ENCODE data around the gene SPATA3. TPM values are rescaled to one million over a fixed set of nuclear protein-coding genes. Genes with fewer than 3 reads are reported as not detected.

SPATA3 gene
- polyA plus RNA-seq, 1 experiment = not detected

DNA sequence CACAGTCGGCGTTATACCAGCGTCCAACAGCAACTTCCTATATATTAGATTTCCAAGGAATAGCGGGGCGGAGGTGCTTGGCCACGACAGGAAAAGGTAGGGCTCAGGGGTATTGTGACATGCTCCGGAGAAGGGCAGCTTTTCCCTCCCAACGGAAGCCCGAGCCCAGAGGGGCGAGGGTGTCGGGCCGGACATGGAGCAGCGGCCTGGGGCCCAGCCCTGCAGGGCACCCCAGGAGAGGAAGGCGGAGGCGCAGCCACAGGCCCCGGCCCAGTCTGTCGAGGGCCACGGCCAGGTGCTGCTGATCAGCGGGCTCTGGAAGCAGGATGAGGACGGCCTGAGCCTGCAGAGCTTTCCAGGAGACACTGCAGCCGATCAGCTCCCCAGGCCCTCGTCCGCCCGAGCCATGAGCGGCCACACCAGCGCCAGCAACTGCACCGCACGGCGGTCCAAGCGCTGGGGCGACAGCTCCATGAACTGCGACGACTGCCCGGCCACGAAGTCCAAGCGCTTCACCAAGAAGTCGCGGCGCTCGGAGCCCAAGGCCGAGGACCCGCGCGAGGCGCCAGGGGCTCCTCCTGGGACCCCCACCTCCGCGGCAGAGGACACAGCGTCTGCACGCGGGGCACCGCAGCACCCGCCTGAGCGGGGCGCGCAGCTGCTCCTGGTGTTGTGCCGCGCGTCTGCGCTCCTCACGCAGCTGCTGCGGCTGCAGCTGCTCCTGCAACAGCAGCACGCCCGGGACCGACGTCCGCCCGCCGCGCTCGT, 5.6 kb upstream of the SPATA3 start:
- Histone ChIP-seq H3K27ac (ENCODE audit: low read depth, low read length) (no peak overlapping the region), H3K9me3 (ENCODE audit: control insufficient read depth, insufficient read depth, low read length) (peaks cover 5% of the 10 kb centered on the region; the same call in 1 of the 2 replicates), H3K27me3 (ENCODE audit: control insufficient read depth, insufficient read depth, low read length) (peaks cover 30% of the 10 kb centered on the region), H3K4me3 (ENCODE audit: low read depth, low read length) (no peak overlapping the region)
- POLR2A ChIA-PET = no interaction called here
- CTCF ChIA-PET = interaction anchor here (4.1 kb wide), 1 partner anchor 166 kb away, joined by 103 read pairs; no protein-coding TSS in a partner anchor
- TF ChIP-seq, protein P1, sequence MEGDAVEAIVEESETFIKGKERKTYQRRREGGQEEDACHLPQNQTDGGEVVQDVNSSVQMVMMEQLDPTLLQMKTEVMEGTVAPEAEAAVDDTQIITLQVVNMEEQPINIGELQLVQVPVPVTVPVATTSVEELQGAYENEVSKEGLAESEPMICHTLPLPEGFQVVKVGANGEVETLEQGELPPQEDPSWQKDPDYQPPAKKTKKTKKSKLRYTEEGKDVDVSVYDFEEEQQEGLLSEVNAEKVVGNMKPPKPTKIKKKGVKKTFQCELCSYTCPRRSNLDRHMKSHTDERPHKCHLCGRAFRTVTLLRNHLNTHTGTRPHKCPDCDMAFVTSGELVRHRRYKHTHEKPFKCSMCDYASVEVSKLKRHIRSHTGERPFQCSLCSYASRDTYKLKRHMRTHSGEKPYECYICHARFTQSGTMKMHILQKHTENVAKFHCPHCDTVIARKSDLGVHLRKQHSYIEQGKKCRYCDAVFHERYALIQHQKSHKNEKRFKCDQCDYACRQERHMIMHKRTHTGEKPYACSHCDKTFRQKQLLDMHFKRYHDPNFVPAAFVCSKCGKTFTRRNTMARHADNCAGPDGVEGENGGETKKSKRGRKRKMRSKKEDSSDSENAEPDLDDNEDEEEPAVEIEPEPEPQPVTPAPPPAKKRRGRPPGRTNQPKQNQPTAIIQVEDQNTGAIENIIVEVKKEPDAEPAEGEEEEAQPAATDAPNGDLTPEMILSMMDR (IDR thresholded peaks at IDR 0.05; ENCODE audit: low read depth, low read length) = no peak
- no peak for DNase-seq (ENCODE audit: low read depth, low spot score)

DNA sequence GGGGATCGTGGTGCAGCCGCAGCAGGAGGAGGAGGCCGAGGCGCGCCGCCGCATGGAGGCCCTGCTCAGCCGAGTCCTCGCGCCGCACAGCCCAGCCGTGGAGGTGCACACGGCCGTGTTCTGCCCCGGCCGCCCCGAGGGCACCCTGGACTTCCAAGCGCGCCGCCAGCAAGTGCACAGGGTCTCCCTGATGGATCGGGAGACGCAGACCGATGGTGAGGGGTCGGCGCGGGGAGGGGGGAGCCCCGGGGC, 5.1 kb upstream of the SPATA3 start:
- ChIA-PET CTCF (no interaction called here), POLR2A (no interaction called here)
- H3K9me3 ChIP-seq (ENCODE audit: control insufficient read depth, insufficient read depth, low read length) = peaks cover 5% of the 10 kb centered on the region; the same call in 1 of the 2 replicates

DNA sequence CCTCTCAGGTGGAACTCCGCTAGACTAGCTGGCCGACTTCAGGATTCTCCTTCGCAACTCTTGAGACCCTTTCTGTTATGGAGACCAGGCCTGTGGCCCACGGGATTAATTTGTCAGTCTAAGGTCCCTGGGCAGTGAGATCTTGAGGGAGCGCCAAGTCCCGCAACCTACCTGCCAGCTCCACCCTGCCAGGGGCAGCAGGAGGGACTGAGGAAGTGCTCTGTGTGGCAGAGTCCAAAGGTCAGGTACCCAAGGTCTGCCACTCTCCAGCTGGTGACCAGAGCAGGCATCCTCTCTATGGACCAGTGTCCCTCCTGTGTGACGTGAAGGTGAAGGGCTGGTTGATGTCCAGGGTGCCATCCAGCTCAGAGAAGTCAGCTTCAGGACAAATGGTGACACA, 4.3 kb upstream of the SPATA3 start:
- ChIA-PET CTCF (no interaction called here), POLR2A (no interaction called here)
- no peak overlapping the region for H3K27ac ChIP-seq (ENCODE audit: low read depth, low read length)
- peaks cover 34% of the 10 kb centered on the region for H3K27me3 ChIP-seq (ENCODE audit: control insufficient read depth, insufficient read depth, low read length)
- H3K9me3 ChIP-seq (ENCODE audit: control insufficient read depth, insufficient read depth, low read length) = peaks cover 5% of the 10 kb centered on the region; the same call in 1 of the 2 replicates
- no peak for DNase-seq (ENCODE audit: low read depth, low spot score)
- no peak overlapping the region for H3K4me3 ChIP-seq (ENCODE audit: low read depth, low read length)
- TF ChIP-seq, protein P1 (IDR thresholded peaks at IDR 0.05; ENCODE audit: low read depth, low read length) = no peak

More for the DNA sequence above, 5.1 kb upstream of the SPATA3 start:
- H3K27ac ChIP-seq (ENCODE audit: low read depth, low read length) = no peak overlapping the region
- H3K4me3 ChIP-seq (ENCODE audit: low read depth, low read length) = no peak overlapping the region
- TF ChIP-seq, protein P1 (IDR thresholded peaks at IDR 0.05; ENCODE audit: low read depth, low read length) = no peak
- DNase-seq (ENCODE audit: low read depth, low spot score) = no peak
- H3K27me3 ChIP-seq (ENCODE audit: control insufficient read depth, insufficient read depth, low read length) = peaks cover 31% of the 10 kb centered on the region

DNA sequence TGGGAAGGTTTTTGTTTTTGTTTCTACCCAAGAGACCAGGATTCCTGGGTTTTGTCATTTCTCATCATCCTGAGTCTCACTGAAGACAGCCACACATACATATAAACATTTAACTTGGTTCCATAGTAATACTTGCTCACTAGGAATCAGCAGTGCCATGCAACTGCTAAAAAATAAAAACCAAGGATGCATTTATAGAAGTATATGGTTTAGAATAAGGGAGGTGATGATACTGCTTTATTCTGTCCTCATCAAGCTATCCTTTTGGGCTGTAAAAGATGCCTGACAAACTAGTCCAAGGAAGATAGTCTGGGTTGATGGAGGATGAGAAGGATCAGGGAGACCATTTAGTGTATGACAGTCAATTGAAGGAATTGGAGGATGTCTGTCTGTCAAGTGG, 740 bp downstream of the SPATA3 start:
- TF ChIP-seq, protein P1 (IDR thresholded peaks at IDR 0.05; ENCODE audit: low read depth, low read length) = no peak
- no peak overlapping the region for H3K4me3 ChIP-seq (ENCODE audit: low read depth, low read length)
- CTCF ChIA-PET = interaction anchor here (0.7 kb wide), 1 partner anchor 9 kb away, joined by 3 read pairs; no protein-coding TSS in a partner anchor

DNA sequence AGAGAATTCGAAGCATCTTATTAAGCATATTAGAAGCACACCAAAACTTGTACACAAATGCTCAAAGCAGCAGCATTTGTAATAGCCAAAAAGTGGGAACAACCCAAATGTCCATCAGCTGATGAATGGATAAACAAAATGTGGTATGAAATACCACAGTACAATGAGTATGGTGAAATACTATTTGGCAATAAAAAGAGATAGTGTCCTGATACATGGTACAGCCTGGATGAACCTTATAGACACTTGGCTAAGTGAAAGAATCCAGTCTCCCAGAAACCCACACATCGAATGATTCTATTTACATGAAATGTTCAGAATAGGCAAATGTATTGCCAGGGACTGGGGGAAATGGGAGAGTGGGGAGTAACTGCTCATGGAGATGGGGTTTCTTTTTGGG, 3.0 kb downstream of the SPATA3 start:
- Histone ChIP-seq H3K9me3 (ENCODE audit: control insufficient read depth, insufficient read depth, low read length) (no peaks in the 10 kb centered on the region; the same call in 1 of the 2 replicates), H3K27ac (ENCODE audit: low read depth, low read length) (no peak overlapping the region), H3K27me3 (ENCODE audit: control insufficient read depth, insufficient read depth, low read length) (peaks cover 46% of the 10 kb centered on the region), H3K4me3 (ENCODE audit: low read depth, low read length) (no peak overlapping the region)
- TF ChIP-seq, protein P1 (IDR thresholded peaks at IDR 0.05; ENCODE audit: low read depth, low read length) = no peak
- DNase-seq (ENCODE audit: low read depth, low spot score) = no peak
- ChIA-PET POLR2A (no interaction called here), CTCF (interaction anchor here (1.1 kb wide), 1 partner anchor 11 kb away, joined by 5 read pairs; no protein-coding TSS in a partner anchor)

More for the DNA sequence above, 740 bp downstream of the SPATA3 start:
- peaks cover 43% of the 10 kb centered on the region for H3K27me3 ChIP-seq (ENCODE audit: control insufficient read depth, insufficient read depth, low read length)
- POLR2A ChIA-PET = no interaction called here
- no peak for DNase-seq (ENCODE audit: low read depth, low spot score)
- no peak overlapping the region for H3K27ac ChIP-seq (ENCODE audit: low read depth, low read length)
- no peaks in the 10 kb centered on the region; the same call in 1 of the 2 replicates for H3K9me3 ChIP-seq (ENCODE audit: control insufficient read depth, insufficient read depth, low read length)
